H9 (cell line): ENCODE results near the gene CDH4. TPM values are rescaled to one million over a fixed set of nuclear protein-coding genes. Genes with fewer than 3 reads are reported as not detected.

ENCODE experiments used
- DNase-seq: peaks from one replicate; pipeline ENCODE4 v3.0.0-alpha.2; 2017
- H2AFZ ChIP-seq: one replicate; pipeline ENCODE4 v1.6.1; 2013; ENCODE audit warnings: mild to moderate bottlenecking, low read length, control low read depth, moderate library complexity
- H2AK5ac ChIP-seq: 2 replicates; pipeline ENCODE4 v1.6.1; 2013; ENCODE audit warnings: low read length, control low read depth, mixed read lengths; ENCODE audit not compliant: insufficient read length
- H2BK120ac ChIP-seq: one replicate; pipeline ENCODE4 v1.6.1; 2013; ENCODE audit warnings: low read depth, mild to moderate bottlenecking, low read length, control low read depth, inconsistent platforms; ENCODE audit not compliant: poor library complexity, severe bottlenecking
- H2BK12ac ChIP-seq: 2 replicates; pipeline ENCODE4 v1.6.1; 2013; ENCODE audit warnings: low read length, control low read depth, mixed read lengths, low read depth; ENCODE audit not compliant: insufficient read length
- H2BK15ac ChIP-seq: 2 replicates; pipeline ENCODE4 v1.6.1; 2013; ENCODE audit warnings: low read depth, low read length, control low read depth
- H2BK20ac ChIP-seq: one replicate; pipeline ENCODE4 v1.6.1; 2013; ENCODE audit warnings: low read depth, mild to moderate bottlenecking, low read length, control low read depth, inconsistent platforms; ENCODE audit not compliant: poor library complexity, severe bottlenecking
- H2BK5ac ChIP-seq: 2 replicates; pipeline ENCODE4 v1.6.1; 2013; ENCODE audit warnings: low read length, control low read depth, mixed read lengths; ENCODE audit not compliant: insufficient read length
- H3K14ac ChIP-seq: 2 replicates; pipeline ENCODE4 v1.6.1; 2013; ENCODE audit warnings: low read length, control low read depth; ENCODE audit not compliant: insufficient read depth
- H3K18ac ChIP-seq: 2 replicates; pipeline ENCODE4 v1.6.1; 2013; ENCODE audit warnings: low read depth, mild to moderate bottlenecking, mixed read lengths, low read length, control low read depth; ENCODE audit not compliant: insufficient read length
- H3K23ac ChIP-seq: 2 replicates; pipeline ENCODE4 v1.6.1; 2013; ENCODE audit warnings: low read length, control low read depth, mixed read lengths, low read depth; ENCODE audit not compliant: insufficient read length
- H3K23me2 ChIP-seq: 2 replicates; pipeline ENCODE4 v1.6.1; 2013; ENCODE audit warnings: low read depth, mild to moderate bottlenecking, mixed read lengths, low read length, control low read depth; ENCODE audit not compliant: insufficient read length, poor library complexity, severe bottlenecking
- H3K27ac ChIP-seq: 2 replicates; pipeline ENCODE4 v1.5.1; 2013; ENCODE audit warnings: low read length, control low read depth, mixed read lengths, low read depth; ENCODE audit not compliant: insufficient read length
- H3K27me3 ChIP-seq: 2 replicates; pipeline ENCODE4 v1.6.1; 2013; ENCODE audit warnings: low read length, control low read depth, inconsistent platforms; ENCODE audit not compliant: insufficient read depth
- H3K4ac ChIP-seq: 2 replicates; pipeline ENCODE4 v1.6.1; 2013; ENCODE audit warnings: low read depth, mild to moderate bottlenecking, control low read depth, inconsistent platforms, low read length, moderate library complexity
- H3K4me1 ChIP-seq: 2 replicates; pipeline ENCODE4 v1.6.1; 2013; ENCODE audit warnings: low read length, control low read depth, inconsistent platforms; ENCODE audit not compliant: insufficient read depth
- H3K4me2 ChIP-seq: 2 replicates; pipeline ENCODE4 v1.6.1; 2013; ENCODE audit warnings: low read length, control low read depth, mixed read lengths; ENCODE audit not compliant: insufficient read length, insufficient read depth
- H3K56ac ChIP-seq: 2 replicates; pipeline ENCODE4 v1.6.1; 2013; ENCODE audit warnings: low read depth, mild to moderate bottlenecking, mixed read lengths, low read length, control low read depth; ENCODE audit not compliant: insufficient read length
- H3K79me1 ChIP-seq: 2 replicates; pipeline ENCODE4 v1.6.1; 2013; ENCODE audit warnings: low read depth, mild to moderate bottlenecking, moderate library complexity, low read length, control low read depth, inconsistent platforms; ENCODE audit not compliant: insufficient read depth, poor library complexity, severe bottlenecking
- H3K79me2 ChIP-seq: 2 replicates; pipeline ENCODE4 v1.6.1; 2013; ENCODE audit warnings: low read length, control low read depth, inconsistent platforms; ENCODE audit not compliant: insufficient read depth
- H3K9ac ChIP-seq: 2 replicates; pipeline ENCODE4 v1.6.1; 2013; ENCODE audit warnings: low read length, control low read depth, mixed read lengths; ENCODE audit not compliant: insufficient read length; ENCODE audit errors: extremely low read depth
- H3K9me3 ChIP-seq: one replicate; pipeline ENCODE4 v1.6.1; 2013; ENCODE audit warnings: low read depth, low read length, inconsistent platforms; ENCODE audit not compliant: control insufficient read depth
- H3T11ph ChIP-seq: one replicate; pipeline ENCODE4 v1.6.1; 2013; ENCODE audit warnings: mild to moderate bottlenecking, low read length, control low read depth, inconsistent platforms
- H4K20me1 ChIP-seq: one replicate; pipeline ENCODE4 v1.6.1; 2013; ENCODE audit not compliant: control insufficient read depth, insufficient read length, insufficient read depth
- H4K5ac ChIP-seq: 2 replicates; pipeline ENCODE4 v1.6.1; 2013; ENCODE audit warnings: low read depth, mild to moderate bottlenecking, mixed read lengths, low read length, control low read depth; ENCODE audit not compliant: insufficient read length
- H4K8ac ChIP-seq: replicated peaks from 2 replicates; pipeline ENCODE4 v1.6.1; 2013; ENCODE audit warnings: low read length, control low read depth, mixed read lengths, low read depth; ENCODE audit not compliant: insufficient read length
- H4K91ac ChIP-seq: 2 replicates; pipeline ENCODE4 v1.6.1; 2013; ENCODE audit warnings: low read depth, mild to moderate bottlenecking, moderate library complexity, mixed read lengths, low read length, control low read depth; ENCODE audit not compliant: insufficient read length
- H3K27ac Mint-ChIP-seq, 3 experiments: 2 replicates in 2 of 3; 3 replicates in 1 of 3; pipeline ENCODE4 v1.8.0; 2020 to 2021; ENCODE audit warnings: mixed read lengths in 3 of 3, mild to moderate bottlenecking in 1 of 3, moderate library complexity in 1 of 3
- H3K27me3 Mint-ChIP-seq: 2 replicates; pipeline ENCODE4 v1.8.0; 2021; ENCODE audit warnings: low read depth, mild to moderate bottlenecking, moderate library complexity, mixed read lengths
- H3K36me3 Mint-ChIP-seq, 3 experiments: 2 replicates in 2 of 3; 3 replicates in 1 of 3; pipeline ENCODE4 v1.8.0; 2020 to 2021; ENCODE audit warnings: low read depth in 3 of 3, mixed read lengths in 3 of 3; ENCODE audit not compliant: insufficient read depth in 1 of 3
- H3K4me1 Mint-ChIP-seq, 2 experiments: 2 replicates each; pipeline ENCODE4 v1.8.0; 2020; ENCODE audit warnings: mixed read lengths in 2 of 2
- H3K4me3 Mint-ChIP-seq, 2 experiments: 2 replicates in 1 of 2; 3 replicates in 1 of 2; pipeline ENCODE4 v1.8.0; 2020 to 2021; ENCODE audit warnings: mild to moderate bottlenecking in 2 of 2, mixed read lengths in 2 of 2, moderate library complexity in 1 of 2
- H3K9me3 Mint-ChIP-seq, 2 experiments: 2 replicates in 1 of 2; 3 replicates in 1 of 2; pipeline ENCODE4 v1.8.0; 2020; ENCODE audit warnings: mild to moderate bottlenecking in 2 of 2, mixed read lengths in 2 of 2, moderate library complexity in 1 of 2
- CTCF ChIP-seq: fragments of 200-600 bp; sonication (generic); conservative IDR thresholded peaks from 3 replicates; pipeline ENCODE4 v1.8.0; 2021; ENCODE audit warnings: antibody characterized with exemption, mild to moderate bottlenecking
- WGBS: extraction: QIAGEN DNeasy Blood & Tissue Kit; methylation state at CpG from one replicate; pipeline ENCODE4 v1.1.7; 2013; ENCODE audit warnings: missing lambda C conversion rate, low lambda C conversion rate, mixed read lengths; ENCODE audit not compliant: insufficient read length; ENCODE audit errors: extremely low coverage; 5-methylcytosine and 5-hydroxymethylcytosine counted together
- total RNA-seq: library from RNA; stranded (reverse); gene quantifications from 2 replicates; pipeline ENCODE4 v1.2.1, GENCODE V29; 2021

CDH4 gene
- total RNA-seq, 1 experiment from 2014 or later, result 3.0 TPM

GRCh38 chr20:61917474-61918145, 665.5 kb downstream of the CDH4 start:
- peaks cover 31% of the 10 kb centered on the region for H3K27me3 Mint-ChIP-seq
- no peak overlapping the region for H3K27ac ChIP-seq
- H4K8ac ChIP-seq, result no peak overlapping the region
- no peak overlapping the region for H2AFZ ChIP-seq
- H4K5ac ChIP-seq, result no peak overlapping the region
- no peaks in the 10 kb centered on the region for H3K27me3 ChIP-seq
- H3K9ac ChIP-seq, result no peak overlapping the region
- H2BK120ac ChIP-seq, result no peak overlapping the region
- no peaks in the 10 kb centered on the region for H3K4me1 Mint-ChIP-seq
- H3K23me2 ChIP-seq, result no peaks in the 10 kb centered on the region
- H3K4ac ChIP-seq, result no peak overlapping the region
- H4K20me1 ChIP-seq, result no peaks in the 10 kb centered on the region
- H3K23ac ChIP-seq, result no peak overlapping the region
- no peak overlapping the region for H3K14ac ChIP-seq
- H3K9me3 Mint-ChIP-seq, result no peaks in the 10 kb centered on the region; a peak in 1 of 5 replicates
- no peaks in the 10 kb centered on the region for H3K79me2 ChIP-seq
- H3K4me1 ChIP-seq, result no peaks in the 10 kb centered on the region
- H4K91ac ChIP-seq, result no peak overlapping the region
- H3K56ac ChIP-seq, result no peak overlapping the region
- no peak overlapping the region for H3T11ph ChIP-seq
- H3K4me3 Mint-ChIP-seq, result no peak overlapping the region
- H2BK20ac ChIP-seq, result no peak overlapping the region
- no peaks in the 10 kb centered on the region for H3K79me1 ChIP-seq
- H3K27ac Mint-ChIP-seq, result peak overlapping the region in 1 of 3 experiments; percentile 54; a peak in 1 of 7 replicates
- H3K36me3 Mint-ChIP-seq, result no peaks in the 10 kb centered on the region
- no peak overlapping the region for H3K4me2 ChIP-seq
- H3K18ac ChIP-seq, result no peak overlapping the region
- no peak overlapping the region for H2BK12ac ChIP-seq
- no peak for DNase-seq
- no peak overlapping the region for H2BK15ac ChIP-seq
- no peak for TF ChIP-seq CTCF
- no peaks in the 10 kb centered on the region for H3K9me3 ChIP-seq
- H2BK5ac ChIP-seq, result no peak overlapping the region
- H2AK5ac ChIP-seq, result no peak overlapping the region
- WGBS, result no CpG with 5 or more reads among the region's 20 CpGs
